ENCODE measurements around the gene KCNT1. TPM values are rescaled to one million over a fixed set of nuclear protein-coding genes. Genes with fewer than 3 reads are reported as not detected.

KCNT1 gene
- polyA plus RNA-seq, 1 experiment: not detected

DNA sequence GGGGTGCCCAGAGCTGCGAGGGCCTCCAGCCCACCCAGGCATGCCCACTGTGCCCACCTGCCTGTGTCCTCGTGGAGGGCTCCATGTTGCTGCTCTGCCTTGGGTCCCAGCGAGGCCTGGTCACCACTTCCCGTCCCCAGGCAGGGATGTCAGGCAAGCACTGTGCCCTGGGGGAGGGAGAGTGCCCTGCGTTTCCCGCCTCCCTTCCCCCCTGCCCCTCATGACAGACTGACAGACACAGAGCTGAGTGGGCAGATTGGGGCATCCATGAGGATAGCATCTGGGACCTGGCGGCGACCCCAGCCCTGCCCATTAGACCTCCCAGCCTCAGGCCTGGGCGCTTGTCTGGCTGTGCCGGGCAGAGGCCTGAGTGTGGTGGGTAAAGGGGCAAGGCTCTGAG lies 56.9 kb downstream of the KCNT1 start:
- Histone ChIP-seq H3K36me3 (ENCODE audit: control insufficient read depth, insufficient read depth, low read length) (no peaks in the 10 kb centered on the region), H3K27me3 (ENCODE audit: control insufficient read depth, insufficient read depth, low read length) (no peaks in the 10 kb centered on the region), H3K4me3 (ENCODE audit: low read depth, low read length) (no peak overlapping the region)
- no peak for DNase-seq (ENCODE audit: low read depth)
- ChIA-PET CTCF (no interaction called here), POLR2A (no interaction called here)
- TF ChIP-seq, protein P1, sequence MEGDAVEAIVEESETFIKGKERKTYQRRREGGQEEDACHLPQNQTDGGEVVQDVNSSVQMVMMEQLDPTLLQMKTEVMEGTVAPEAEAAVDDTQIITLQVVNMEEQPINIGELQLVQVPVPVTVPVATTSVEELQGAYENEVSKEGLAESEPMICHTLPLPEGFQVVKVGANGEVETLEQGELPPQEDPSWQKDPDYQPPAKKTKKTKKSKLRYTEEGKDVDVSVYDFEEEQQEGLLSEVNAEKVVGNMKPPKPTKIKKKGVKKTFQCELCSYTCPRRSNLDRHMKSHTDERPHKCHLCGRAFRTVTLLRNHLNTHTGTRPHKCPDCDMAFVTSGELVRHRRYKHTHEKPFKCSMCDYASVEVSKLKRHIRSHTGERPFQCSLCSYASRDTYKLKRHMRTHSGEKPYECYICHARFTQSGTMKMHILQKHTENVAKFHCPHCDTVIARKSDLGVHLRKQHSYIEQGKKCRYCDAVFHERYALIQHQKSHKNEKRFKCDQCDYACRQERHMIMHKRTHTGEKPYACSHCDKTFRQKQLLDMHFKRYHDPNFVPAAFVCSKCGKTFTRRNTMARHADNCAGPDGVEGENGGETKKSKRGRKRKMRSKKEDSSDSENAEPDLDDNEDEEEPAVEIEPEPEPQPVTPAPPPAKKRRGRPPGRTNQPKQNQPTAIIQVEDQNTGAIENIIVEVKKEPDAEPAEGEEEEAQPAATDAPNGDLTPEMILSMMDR (IDR thresholded peaks at IDR 0.05; ENCODE audit: insufficient read depth, low read depth, low read length): no peak

DNA sequence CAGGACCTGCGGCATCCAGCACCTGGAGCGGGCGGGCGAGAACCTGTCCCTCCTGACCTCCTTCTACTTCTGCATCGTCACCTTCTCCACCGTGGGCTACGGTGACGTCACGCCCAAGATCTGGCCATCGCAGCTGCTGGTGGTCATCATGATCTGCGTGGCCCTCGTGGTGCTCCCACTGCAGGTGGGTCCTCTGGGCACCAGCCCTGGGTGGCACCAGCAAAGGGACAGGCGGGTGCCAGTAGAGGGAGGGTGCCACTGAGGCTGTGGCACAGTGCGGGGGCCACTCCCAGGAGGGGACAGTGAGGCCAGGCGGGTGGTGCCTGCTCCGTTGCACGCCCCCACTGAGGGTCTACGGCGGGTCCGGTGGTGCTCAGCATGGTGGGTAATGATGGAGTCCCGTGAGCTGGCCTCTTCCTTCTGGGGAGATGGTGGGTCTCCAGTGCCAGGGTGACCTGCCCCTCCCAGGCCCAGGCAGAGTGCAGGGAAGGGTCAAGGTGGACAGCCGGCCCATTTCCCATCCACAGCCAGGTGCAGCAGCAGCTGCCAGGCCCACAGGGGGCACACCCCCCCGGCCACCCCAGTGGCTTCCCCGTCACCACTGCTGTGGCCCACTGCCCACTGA lies 57.8 kb downstream of the KCNT1 start:
- no peak for DNase-seq (ENCODE audit: low read depth)
- TF ChIP-seq, protein P1 (IDR thresholded peaks at IDR 0.05; ENCODE audit: insufficient read depth, low read depth, low read length): no peak
- Histone ChIP-seq H3K4me3 (ENCODE audit: low read depth, low read length) (no peak overlapping the region), H3K36me3 (ENCODE audit: control insufficient read depth, insufficient read depth, low read length) (no peaks in the 10 kb centered on the region), H3K27me3 (ENCODE audit: control insufficient read depth, insufficient read depth, low read length) (no peaks in the 10 kb centered on the region)
- ChIA-PET POLR2A (no interaction called here), CTCF (no interaction called here)

DNA sequence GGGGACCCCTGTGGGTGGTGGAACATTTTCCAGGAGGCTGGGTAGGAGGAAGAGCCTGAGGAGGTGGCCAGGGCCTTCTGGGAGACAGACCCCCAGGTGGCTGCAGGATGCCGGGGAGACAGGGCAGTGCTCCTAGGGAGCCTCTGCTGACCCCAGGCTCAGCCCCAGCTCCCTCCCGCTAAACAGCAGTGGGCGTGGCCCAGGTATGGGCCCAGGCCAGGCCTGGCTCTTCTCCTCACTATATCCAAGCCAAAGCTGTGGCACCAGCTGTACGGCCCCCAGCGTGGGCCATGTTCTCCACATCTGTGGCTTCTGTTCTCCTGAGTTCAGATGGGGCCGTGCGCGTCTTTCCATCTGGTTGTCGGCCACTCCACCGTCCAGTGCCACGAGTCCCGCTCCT lies 58.5 kb downstream of the KCNT1 start:
- H3K36me3 ChIP-seq (ENCODE audit: control insufficient read depth, insufficient read depth, low read length): no peaks in the 10 kb centered on the region
- CTCF ChIA-PET: no interaction called here
- POLR2A ChIA-PET: no interaction called here
- DNase-seq (ENCODE audit: low read depth): no peak
- H3K4me3 ChIP-seq (ENCODE audit: low read depth, low read length): no peak overlapping the region
- H3K27me3 ChIP-seq (ENCODE audit: control insufficient read depth, insufficient read depth, low read length): no peaks in the 10 kb centered on the region
- TF ChIP-seq, protein P1 (IDR thresholded peaks at IDR 0.05; ENCODE audit: insufficient read depth, low read depth, low read length): no peak

DNA sequence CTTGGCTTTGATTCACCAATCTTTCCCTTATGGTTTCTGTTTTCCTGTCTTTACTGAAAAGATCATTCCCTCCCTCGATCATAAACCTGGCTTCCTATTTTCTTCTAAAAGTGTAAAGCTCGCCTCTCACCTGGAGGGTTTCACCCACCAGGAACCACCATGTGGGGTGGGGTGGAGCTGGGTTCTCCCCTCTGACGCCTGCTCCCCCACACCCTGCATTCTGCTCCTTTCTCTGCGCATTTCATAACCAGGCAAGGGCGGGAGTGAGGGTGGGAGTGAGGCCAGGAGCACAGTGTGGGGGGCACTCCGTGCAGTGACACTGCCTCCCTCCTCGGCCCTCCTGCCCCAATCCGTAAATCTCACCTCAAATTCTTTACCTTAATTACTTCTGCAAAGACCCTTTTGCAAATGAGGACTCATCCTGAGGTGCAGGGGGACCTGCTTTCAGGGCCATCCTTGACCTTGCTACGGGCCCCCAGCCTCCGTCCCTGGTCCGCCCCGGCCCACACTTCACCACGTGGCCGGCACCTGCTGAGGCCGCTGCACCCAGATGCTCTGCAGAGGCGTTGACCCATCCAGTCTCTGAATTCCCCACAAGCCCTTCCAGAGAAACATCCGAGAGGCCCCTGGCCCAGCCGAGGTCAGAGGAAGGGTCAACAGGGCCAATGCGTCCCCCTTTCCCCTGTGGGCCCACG lies 59.3 kb downstream of the KCNT1 start:
- DNase-seq (ENCODE audit: low read depth): no peak
- Histone ChIP-seq H3K27me3 (ENCODE audit: control insufficient read depth, insufficient read depth, low read length) (no peaks in the 10 kb centered on the region), H3K4me3 (ENCODE audit: low read depth, low read length) (no peak overlapping the region), H3K36me3 (ENCODE audit: control insufficient read depth, insufficient read depth, low read length) (no peaks in the 10 kb centered on the region)
- POLR2A ChIA-PET: no interaction called here
- TF ChIP-seq, protein P1 (IDR thresholded peaks at IDR 0.05; ENCODE audit: insufficient read depth, low read depth, low read length): no peak
- CTCF ChIA-PET: no interaction called here

DNA sequence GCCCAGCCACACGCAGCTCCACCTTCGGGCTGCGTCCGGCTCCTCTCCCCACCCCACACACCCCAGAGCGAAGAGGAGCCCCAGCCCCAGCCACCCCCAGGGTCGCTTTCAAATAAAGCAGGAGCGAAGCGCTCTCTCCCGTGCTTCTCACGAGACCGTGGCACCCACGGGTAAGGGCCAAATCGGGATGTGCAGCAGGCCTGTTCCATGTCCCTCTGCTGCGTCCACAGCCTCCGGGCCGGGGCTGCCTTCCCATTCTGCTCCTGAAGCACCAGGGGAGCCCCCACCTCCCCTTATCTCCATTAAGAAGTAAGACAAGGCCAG lies 59.8 kb downstream of the KCNT1 start:
- ChIA-PET POLR2A (no interaction called here), CTCF (no interaction called here)

More for the DNA sequence above, 59.8 kb downstream of the KCNT1 start:
- Histone ChIP-seq H3K27me3 (ENCODE audit: control insufficient read depth, insufficient read depth, low read length) (no peaks in the 10 kb centered on the region), H3K4me3 (ENCODE audit: low read depth, low read length) (no peak overlapping the region), H3K36me3 (ENCODE audit: control insufficient read depth, insufficient read depth, low read length) (no peaks in the 10 kb centered on the region)
- TF ChIP-seq, protein P1 (IDR thresholded peaks at IDR 0.05; ENCODE audit: insufficient read depth, low read depth, low read length): no peak
- no peak for DNase-seq (ENCODE audit: low read depth)

Data from BJ (cell line).